H9 (cell line): ENCODE results near the gene NRG2. TPM values are rescaled to one million over a fixed set of nuclear protein-coding genes. Genes with fewer than 3 reads are reported as not detected.
A peak's percentile ranks its signal among the peaks of the same experiment; 100 is the strongest.

Source experiments
- DNase-seq: peaks from one replicate; pipeline ENCODE4 v3.0.0-alpha.2; 2017
- H2AFZ ChIP-seq: one replicate; pipeline ENCODE4 v1.6.1; 2013; ENCODE audit warnings: mild to moderate bottlenecking, low read length, control low read depth, moderate library complexity
- H2AK5ac ChIP-seq: 2 replicates; pipeline ENCODE4 v1.6.1; 2013; ENCODE audit warnings: low read length, control low read depth, mixed read lengths; ENCODE audit not compliant: insufficient read length
- H2BK120ac ChIP-seq: one replicate; pipeline ENCODE4 v1.6.1; 2013; ENCODE audit warnings: low read depth, mild to moderate bottlenecking, low read length, control low read depth, inconsistent platforms; ENCODE audit not compliant: poor library complexity, severe bottlenecking
- H2BK12ac ChIP-seq: 2 replicates; pipeline ENCODE4 v1.6.1; 2013; ENCODE audit warnings: low read length, control low read depth, mixed read lengths, low read depth; ENCODE audit not compliant: insufficient read length
- H2BK15ac ChIP-seq: 2 replicates; pipeline ENCODE4 v1.6.1; 2013; ENCODE audit warnings: low read depth, low read length, control low read depth
- H2BK20ac ChIP-seq: one replicate; pipeline ENCODE4 v1.6.1; 2013; ENCODE audit warnings: low read depth, mild to moderate bottlenecking, low read length, control low read depth, inconsistent platforms; ENCODE audit not compliant: poor library complexity, severe bottlenecking
- H2BK5ac ChIP-seq: 2 replicates; pipeline ENCODE4 v1.6.1; 2013; ENCODE audit warnings: low read length, control low read depth, mixed read lengths; ENCODE audit not compliant: insufficient read length
- H3K14ac ChIP-seq: 2 replicates; pipeline ENCODE4 v1.6.1; 2013; ENCODE audit warnings: low read length, control low read depth; ENCODE audit not compliant: insufficient read depth
- H3K18ac ChIP-seq: 2 replicates; pipeline ENCODE4 v1.6.1; 2013; ENCODE audit warnings: low read depth, mild to moderate bottlenecking, mixed read lengths, low read length, control low read depth; ENCODE audit not compliant: insufficient read length
- H3K23ac ChIP-seq: 2 replicates; pipeline ENCODE4 v1.6.1; 2013; ENCODE audit warnings: low read length, control low read depth, mixed read lengths, low read depth; ENCODE audit not compliant: insufficient read length
- H3K23me2 ChIP-seq: 2 replicates; pipeline ENCODE4 v1.6.1; 2013; ENCODE audit warnings: low read depth, mild to moderate bottlenecking, mixed read lengths, low read length, control low read depth; ENCODE audit not compliant: insufficient read length, poor library complexity, severe bottlenecking
- H3K27ac ChIP-seq: 2 replicates; pipeline ENCODE4 v1.5.1; 2013; ENCODE audit warnings: low read length, control low read depth, mixed read lengths, low read depth; ENCODE audit not compliant: insufficient read length
- H3K27me3 ChIP-seq: 2 replicates; pipeline ENCODE4 v1.6.1; 2013; ENCODE audit warnings: low read length, control low read depth, inconsistent platforms; ENCODE audit not compliant: insufficient read depth
- H3K4ac ChIP-seq: 2 replicates; pipeline ENCODE4 v1.6.1; 2013; ENCODE audit warnings: low read depth, mild to moderate bottlenecking, control low read depth, inconsistent platforms, low read length, moderate library complexity
- H3K4me1 ChIP-seq: 2 replicates; pipeline ENCODE4 v1.6.1; 2013; ENCODE audit warnings: low read length, control low read depth, inconsistent platforms; ENCODE audit not compliant: insufficient read depth
- H3K4me2 ChIP-seq: 2 replicates; pipeline ENCODE4 v1.6.1; 2013; ENCODE audit warnings: low read length, control low read depth, mixed read lengths; ENCODE audit not compliant: insufficient read length, insufficient read depth
- H3K56ac ChIP-seq: 2 replicates; pipeline ENCODE4 v1.6.1; 2013; ENCODE audit warnings: low read depth, mild to moderate bottlenecking, mixed read lengths, low read length, control low read depth; ENCODE audit not compliant: insufficient read length
- H3K79me1 ChIP-seq: 2 replicates; pipeline ENCODE4 v1.6.1; 2013; ENCODE audit warnings: low read depth, mild to moderate bottlenecking, moderate library complexity, low read length, control low read depth, inconsistent platforms; ENCODE audit not compliant: insufficient read depth, poor library complexity, severe bottlenecking
- H3K79me2 ChIP-seq: 2 replicates; pipeline ENCODE4 v1.6.1; 2013; ENCODE audit warnings: low read length, control low read depth, inconsistent platforms; ENCODE audit not compliant: insufficient read depth
- H3K9ac ChIP-seq: 2 replicates; pipeline ENCODE4 v1.6.1; 2013; ENCODE audit warnings: low read length, control low read depth, mixed read lengths; ENCODE audit not compliant: insufficient read length; ENCODE audit errors: extremely low read depth
- H3K9me3 ChIP-seq: one replicate; pipeline ENCODE4 v1.6.1; 2013; ENCODE audit warnings: low read depth, low read length, inconsistent platforms; ENCODE audit not compliant: control insufficient read depth
- H3T11ph ChIP-seq: one replicate; pipeline ENCODE4 v1.6.1; 2013; ENCODE audit warnings: mild to moderate bottlenecking, low read length, control low read depth, inconsistent platforms
- H4K20me1 ChIP-seq: one replicate; pipeline ENCODE4 v1.6.1; 2013; ENCODE audit not compliant: control insufficient read depth, insufficient read length, insufficient read depth
- H4K5ac ChIP-seq: 2 replicates; pipeline ENCODE4 v1.6.1; 2013; ENCODE audit warnings: low read depth, mild to moderate bottlenecking, mixed read lengths, low read length, control low read depth; ENCODE audit not compliant: insufficient read length
- H4K8ac ChIP-seq: replicated peaks from 2 replicates; pipeline ENCODE4 v1.6.1; 2013; ENCODE audit warnings: low read length, control low read depth, mixed read lengths, low read depth; ENCODE audit not compliant: insufficient read length
- H4K91ac ChIP-seq: 2 replicates; pipeline ENCODE4 v1.6.1; 2013; ENCODE audit warnings: low read depth, mild to moderate bottlenecking, moderate library complexity, mixed read lengths, low read length, control low read depth; ENCODE audit not compliant: insufficient read length
- H3K27ac Mint-ChIP-seq, 3 experiments: 2 replicates in 2 of 3; 3 replicates in 1 of 3; pipeline ENCODE4 v1.8.0; 2020 to 2021; ENCODE audit warnings: mixed read lengths in 3 of 3, mild to moderate bottlenecking in 1 of 3, moderate library complexity in 1 of 3
- H3K27me3 Mint-ChIP-seq: 2 replicates; pipeline ENCODE4 v1.8.0; 2021; ENCODE audit warnings: low read depth, mild to moderate bottlenecking, moderate library complexity, mixed read lengths
- H3K36me3 Mint-ChIP-seq, 3 experiments: 2 replicates in 2 of 3; 3 replicates in 1 of 3; pipeline ENCODE4 v1.8.0; 2020 to 2021; ENCODE audit warnings: low read depth in 3 of 3, mixed read lengths in 3 of 3; ENCODE audit not compliant: insufficient read depth in 1 of 3
- H3K4me1 Mint-ChIP-seq, 2 experiments: 2 replicates each; pipeline ENCODE4 v1.8.0; 2020; ENCODE audit warnings: mixed read lengths in 2 of 2
- H3K4me3 Mint-ChIP-seq, 2 experiments: 2 replicates in 1 of 2; 3 replicates in 1 of 2; pipeline ENCODE4 v1.8.0; 2020 to 2021; ENCODE audit warnings: mild to moderate bottlenecking in 2 of 2, mixed read lengths in 2 of 2, moderate library complexity in 1 of 2
- H3K9me3 Mint-ChIP-seq, 2 experiments: 2 replicates in 1 of 2; 3 replicates in 1 of 2; pipeline ENCODE4 v1.8.0; 2020; ENCODE audit warnings: mild to moderate bottlenecking in 2 of 2, mixed read lengths in 2 of 2, moderate library complexity in 1 of 2
- WGBS: extraction: QIAGEN DNeasy Blood & Tissue Kit; methylation state at CpG from one replicate; pipeline ENCODE4 v1.1.7; 2013; ENCODE audit warnings: missing lambda C conversion rate, low lambda C conversion rate, mixed read lengths; ENCODE audit not compliant: insufficient read length; ENCODE audit errors: extremely low coverage; 5-methylcytosine and 5-hydroxymethylcytosine counted together
- total RNA-seq: library from RNA; stranded (reverse); gene quantifications from 2 replicates; pipeline ENCODE4 v1.2.1, GENCODE V29; 2021
- TF ChIP-seq, protein P1 (sequence below): fragments of 200-600 bp; sonication (generic); conservative IDR thresholded peaks from 3 replicates; pipeline ENCODE4 v1.8.0; 2021; ENCODE audit warnings: antibody characterized with exemption, mild to moderate bottlenecking

NRG2 gene
- total RNA-seq, 1 experiment from 2014 or later: not detected

DNA sequence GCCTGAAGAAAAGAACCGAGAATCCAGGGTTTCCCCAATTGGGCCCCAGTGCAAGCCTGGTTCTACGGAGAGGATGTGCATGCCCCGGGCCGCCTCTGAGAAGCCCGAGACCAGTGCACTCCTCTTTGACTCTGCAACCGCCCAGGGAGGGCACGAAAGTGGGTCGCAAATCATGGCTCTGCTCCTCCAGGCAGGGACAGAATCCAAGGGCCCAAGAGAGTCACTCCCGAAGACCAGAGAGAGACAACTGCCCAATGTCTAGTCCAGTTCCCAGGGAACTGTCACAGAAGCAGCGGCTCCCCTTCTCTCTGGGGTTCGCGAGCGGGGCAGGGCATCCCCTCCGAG lies 139.7 kb downstream of the NRG2 start:
- no peak overlapping the region for H2BK12ac ChIP-seq
- no peak overlapping the region for H3K18ac ChIP-seq
- H3K36me3 Mint-ChIP-seq: no peaks in the 10 kb centered on the region; a peak in 1 of 7 replicates
- no peak overlapping the region for H3K14ac ChIP-seq
- TF ChIP-seq, protein P1, sequence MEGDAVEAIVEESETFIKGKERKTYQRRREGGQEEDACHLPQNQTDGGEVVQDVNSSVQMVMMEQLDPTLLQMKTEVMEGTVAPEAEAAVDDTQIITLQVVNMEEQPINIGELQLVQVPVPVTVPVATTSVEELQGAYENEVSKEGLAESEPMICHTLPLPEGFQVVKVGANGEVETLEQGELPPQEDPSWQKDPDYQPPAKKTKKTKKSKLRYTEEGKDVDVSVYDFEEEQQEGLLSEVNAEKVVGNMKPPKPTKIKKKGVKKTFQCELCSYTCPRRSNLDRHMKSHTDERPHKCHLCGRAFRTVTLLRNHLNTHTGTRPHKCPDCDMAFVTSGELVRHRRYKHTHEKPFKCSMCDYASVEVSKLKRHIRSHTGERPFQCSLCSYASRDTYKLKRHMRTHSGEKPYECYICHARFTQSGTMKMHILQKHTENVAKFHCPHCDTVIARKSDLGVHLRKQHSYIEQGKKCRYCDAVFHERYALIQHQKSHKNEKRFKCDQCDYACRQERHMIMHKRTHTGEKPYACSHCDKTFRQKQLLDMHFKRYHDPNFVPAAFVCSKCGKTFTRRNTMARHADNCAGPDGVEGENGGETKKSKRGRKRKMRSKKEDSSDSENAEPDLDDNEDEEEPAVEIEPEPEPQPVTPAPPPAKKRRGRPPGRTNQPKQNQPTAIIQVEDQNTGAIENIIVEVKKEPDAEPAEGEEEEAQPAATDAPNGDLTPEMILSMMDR: no peak
- H3K4ac ChIP-seq: no peak overlapping the region
- no peak overlapping the region for H3K9ac ChIP-seq
- no peaks in the 10 kb centered on the region for H3K79me2 ChIP-seq
- peaks cover 7 to 13% of the 10 kb centered on the region in 2 experiments for H3K4me1 Mint-ChIP-seq
- H3K79me1 ChIP-seq: no peaks in the 10 kb centered on the region
- peaks cover 57% of the 10 kb centered on the region for H3K27me3 Mint-ChIP-seq
- H3K27ac Mint-ChIP-seq: no peak overlapping the region
- H4K91ac ChIP-seq: no peak overlapping the region
- H3K4me1 ChIP-seq: no peaks in the 10 kb centered on the region
- no peak overlapping the region for H3T11ph ChIP-seq
- no peaks in the 10 kb centered on the region for H3K9me3 Mint-ChIP-seq
- no peak overlapping the region for H4K8ac ChIP-seq
- no peak overlapping the region for H2AK5ac ChIP-seq
- no peaks in the 10 kb centered on the region for H3K9me3 ChIP-seq
- H3K27ac ChIP-seq: no peak overlapping the region
- peak overlapping the region; percentile 53 for H3K4me2 ChIP-seq
- H2AFZ ChIP-seq: no peak overlapping the region
- H2BK15ac ChIP-seq: no peak overlapping the region
- no peak overlapping the region for H2BK5ac ChIP-seq
- DNase-seq: no peak
- peaks cover 46% of the 10 kb centered on the region for H3K27me3 ChIP-seq
- no CpG with 5 or more reads among the region's 14 CpGs for WGBS
- H2BK20ac ChIP-seq: no peak overlapping the region
- no peak overlapping the region for H2BK120ac ChIP-seq
- H3K23ac ChIP-seq: no peak overlapping the region
- H4K20me1 ChIP-seq: no peaks in the 10 kb centered on the region
- no peak overlapping the region for H4K5ac ChIP-seq
- peaks cover 14% of the 10 kb centered on the region for H3K23me2 ChIP-seq
- no peak overlapping the region for H3K56ac ChIP-seq
- peak overlapping the region; percentile 58 to 81 for H3K4me3 Mint-ChIP-seq
